Heart right ventricle (tissue), 16 donors: ENCODE data around the gene SBDS. TPM values are rescaled to one million over a fixed set of nuclear protein-coding genes. Genes with fewer than 3 reads are reported as not detected.
"Not testable (repeated sequence)": the region's sequence is repeated elsewhere in the genome, so short reads cannot be mapped to it uniquely, and the experiment has no call there.

Experiments
- ATAC-seq, 8 donors: fragments of 200-7000 bp; cut with Tn5 transposase; one replicate each; pipeline ENCODE4 v1.9.1; 2020; ENCODE audit warnings: mild to moderate bottlenecking in 8 of 8, moderate library complexity in 8 of 8, moderate number of reproducible peaks in 1 of 8
- DNase-seq, 2 donors: peaks; one replicate each; pipeline ENCODE4 v3.0.0-alpha.2; 2020
- H3K27ac ChIP-seq, 10 donors: fragments of 200-600 bp; sonication (generic) in 2 of 10; one replicate each; pipeline versions ENCODE4 v1.5.0 to v1.8.0; 2020 to 2022; ENCODE audit warnings: mild to moderate bottlenecking in 3 of 10
- H3K27me3 ChIP-seq, 7 donors: fragments of 200-600 bp; one replicate each; pipeline ENCODE4 v1.8.0; 2021 to 2022; ENCODE audit warnings: mild to moderate bottlenecking in 2 of 7
- H3K36me3 ChIP-seq, 9 donors: fragments of 200-600 bp; sonication (generic) in 1 of 9; one replicate each; pipeline versions ENCODE4 v1.5.0 to v1.8.0; 2020 to 2022; ENCODE audit warnings: mild to moderate bottlenecking in 2 of 9
- H3K4me1 ChIP-seq, 9 donors: fragments of 200-600 bp; sonication (generic) in 1 of 9; one replicate each; pipeline versions ENCODE4 v1.5.0 to v1.8.0; 2020 to 2022; ENCODE audit warnings: mild to moderate bottlenecking in 4 of 9
- H3K4me3 ChIP-seq, 10 donors: fragments of 200-600 bp; sonication (generic) in 2 of 10; one replicate each; pipeline versions ENCODE4 v1.5.0 to v1.8.0; 2020 to 2022; ENCODE audit warnings: mild to moderate bottlenecking in 7 of 10, moderate library complexity in 2 of 10
- H3K9me3 ChIP-seq, 11 donors: fragments of 200-600 bp in 10 of 11; sonication (generic) in 2 of 11; one replicate each; pipeline versions ENCODE4 v1.5.0 to v1.8.0; 2013 to 2022; ENCODE audit warnings: mild to moderate bottlenecking in 2 of 11, control low read depth in 1 of 11, moderate library complexity in 1 of 11
- CTCF ChIP-seq, 9 donors: fragments of 200-600 bp; sonication (generic) in 2 of 9; IDR thresholded peaks; one replicate each; pipeline versions ENCODE4 v1.5.0 to v1.8.0; 2021 to 2022; ENCODE audit warnings: antibody characterized with exemption in 9 of 9, mild to moderate bottlenecking in 5 of 9, moderate library complexity in 1 of 9
- WGBS, 2 donors: extraction: QIAGEN DNeasy Blood & Tissue Kit; methylation state at CpG; one replicate each; pipeline ENCODE4 v1.1.7; 2013; ENCODE audit warnings: inconsistent platforms in 1 of 2; 5-methylcytosine and 5-hydroxymethylcytosine counted together
- intact Hi-C, 10 donors: fragments of 100-400 bp; cut with DNase I; formaldehyde crosslinking; loops; one replicate each; pipeline versions ENCODE4 v1.11.1 to v1.14.2; 2022
- polyA plus RNA-seq, 2 donors: library from polyadenylated mRNA; stranded (reverse); fragments of 200-250 nt; gene quantifications; one replicate each; pipeline ENCODE4 v1.2.3, GENCODE V29; 2013
- total RNA-seq, 10 donors: library from RNA; stranded (reverse); fragmentation: NEBNext Ultra II Directional in 3 of 10; extraction: Animal tissue kit (Norgen Biotek cat#: 25700) in 3 of 10; gene quantifications; one replicate each; pipeline versions ENCODE4 v1.2.1 to v1.2.4, GENCODE V29; 2021 to 2023
- donor health status: Arrhythmogenic right ventricular cardiomyopathy.
- donor health status: ischemic (EF 13 %, LVEDD 7.1; RV severe dilation, severe dysfunction).
- donor health status: healthy with polysubstance abuse.
- donor health status: DM: no; HTN: yes; CAD: no.
- donor health status: DM: no; HTN: no; CAD: no.
- donor health status: ischemic (EF 25% LVEDD 6.9; RV normal size, moderate dysfunction).
- donor health status: ischemic (EF 25% LVEDD 5.7; RV mildly dilated, moderate dysfunction).
- donor health status: healthy.
- donor health status: DM: yes; HTN: yes; CAD: no.
- donor health status: Ischemic cardiomyopathy.
- donor health status: ischemic (EF 35%, LVEDD 5.7; RV mildly dilated, moderate dysfunction).
- donor health status: nonischemic (EF 11% LVEDD 7.7; RV severe dilation, severe dysfunction).
- donor health status: DM: yes; HTN: yes; CAD: no.
- donor health status: PGD.
- donor health status: ischemic (EF 29% LVEDD 5.4; RV normal size, mild dysfunction).
- donor health status: nonischemic (EF 23%, LVEDD 6.1; RV moderate dilation, normal function).

SBDS gene
- total and polyA plus RNA-seq, 12 donors: 107 to 351 (median 242) TPM

- ATAC-seq: peak; percentile 56 to 87 (median 75)
- WGBS, 2 donors: 0 to 1% methylated on average over 9 of the region's 9 CpGs
- peaks cover 0 to 57% (median 36%) of the 10 kb centered on the region in 9 donors for H3K36me3 ChIP-seq
- H3K9me3 ChIP-seq, H3K27me3 ChIP-seq: not testable (repeated sequence)
- peak overlapping the region; percentile 90 to 100 (median 98) for H3K27ac ChIP-seq
- peak in 7 of 9 donors; percentile 10 to 57 (median 39) for TF ChIP-seq CTCF (IDR thresholded peaks at IDR 0.05)
- intact Hi-C loops: loop anchor here in 3 of 10 donors (5.0 to 10.0 kb wide), 5 partner anchors 70 to 312 kb away; partner anchors contain the start of genes TMEM248 (in 2 of the 3) and RABGEF1 (in 1 of the 3)
- peaks cover 5 to 37% (median 22%) of the 10 kb centered on the region in 9 donors for H3K4me1 ChIP-seq
- DNase-seq: peak; percentile 27 to 67
- peak overlapping the region; percentile 48 to 95 (median 76) for H3K4me3 ChIP-seq
Observed at GRCh38 chr7:66994691-66995049, 716 bp downstream of the SBDS start.

GRCh38 chr7:66994051-66994450 is 1.3 kb downstream of the SBDS start:
- Histone ChIP-seq H3K4me1 (peaks cover 5 to 37% (median 22%) of the 10 kb centered on the region in 9 donors), H3K4me3 (peak overlapping the region in 9 of 10 donors; percentile 69 to 95 (median 81)), H3K36me3 (peaks cover 0 to 57% (median 37%) of the 10 kb centered on the region in 9 donors), H3K27ac (peak overlapping the region; percentile 90 to 100 (median 98))
- not testable (repeated sequence) for H3K9me3 ChIP-seq, H3K27me3 ChIP-seq, DNase-seq, ATAC-seq
- 41 to 50% methylated on average over 5 of the region's 5 CpGs for WGBS, 2 donors
- intact Hi-C loops: loop anchor here in 2 of 10 donors (5.0 to 10.0 kb wide), 2 partner anchors 69 to 72 kb away; partner anchors contain the start of gene TMEM248 (in 2 of the 2)

GRCh38 chr7:66989552-66989951 is 5.8 kb downstream of the SBDS start:
- H3K4me3 ChIP-seq, DNase-seq, intact Hi-C loops, H3K9me3 ChIP-seq, H3K27me3 ChIP-seq: not testable (repeated sequence)
- H3K4me1 ChIP-seq: peaks cover 0 to 25% (median 14%) of the 10 kb centered on the region in 9 donors
- H3K36me3 ChIP-seq: peaks cover 0 to 80% (median 52%) of the 10 kb centered on the region in 9 donors
- H3K27ac ChIP-seq: peak overlapping the region in 2 of 10 donors; percentile 12 to 30
- peak in 4 of 8 donors; percentile 25 to 73 (median 40) for ATAC-seq
- WGBS, 2 donors: 73 to 80% methylated on average over 1 of the region's 3 CpGs

- H3K4me1 ChIP-seq, H3K36me3 ChIP-seq, H3K27me3 ChIP-seq, H3K27ac ChIP-seq, intact Hi-C loops, ATAC-seq, DNase-seq, H3K4me3 ChIP-seq: not testable (repeated sequence)
- peaks cover 0 to 20% (median 7%) of the 10 kb centered on the region in 11 donors for H3K9me3 ChIP-seq
- WGBS, 2 donors: 85 to 97% methylated on average over 1 of the region's 1 CpG
Observed at GRCh38 chr7:66980336-66980735, 15.1 kb downstream of the SBDS start.

GRCh38 chr7:66979013-66979412 is 16.4 kb downstream of the SBDS start:
- peaks cover 0 to 20% (median 7%) of the 10 kb centered on the region in 11 donors for H3K9me3 ChIP-seq
- ATAC-seq, DNase-seq, H3K27ac ChIP-seq, H3K4me3 ChIP-seq, H3K4me1 ChIP-seq, intact Hi-C loops, H3K27me3 ChIP-seq, H3K36me3 ChIP-seq: not testable (repeated sequence)
- whole genome bisulfite sequencing, 2 donors: 93 to 95% methylated on average over 2 of the region's 2 CpGs

- H3K27me3 ChIP-seq, ATAC-seq, H3K4me3 ChIP-seq, intact Hi-C loops, H3K4me1 ChIP-seq, H3K27ac ChIP-seq, DNase-seq, H3K36me3 ChIP-seq: not testable (repeated sequence)
- WGBS, 2 donors: 89 to 91% methylated on average over 4 of the region's 5 CpGs
- peaks cover 0 to 20% (median 7%) of the 10 kb centered on the region in 11 donors for H3K9me3 ChIP-seq
Observed at GRCh38 chr7:66978312-66978711, 17.1 kb downstream of the SBDS start.

GRCh38 chr7:66974986-66975590 is 20.3 kb downstream of the SBDS start:
- Histone ChIP-seq H3K36me3 (no peaks in the 10 kb centered on the region), H3K9me3 (peaks cover 0 to 8% (median under 1%) of the 10 kb centered on the region in 11 donors), H3K27me3 (no peaks in the 10 kb centered on the region), H3K4me1 (no peaks in the 10 kb centered on the region), H3K4me3 (no peak overlapping the region), H3K27ac (no peak overlapping the region)
- WGBS, 2 donors: 82 to 85% methylated on average over 15 of the region's 15 CpGs
- no peak for DNase-seq
- no peak for TF ChIP-seq CTCF (IDR thresholded peaks at IDR 0.05)
- intact Hi-C loops: no loop called here
- ATAC-seq: no peak
